HG02571 (cell line): ENCODE measurements around the gene CPPED1.
A peak's percentile ranks its signal among the peaks of the same experiment; 100 is the strongest.
"Not testable (repeated sequence)": the region's sequence is repeated elsewhere in the genome, so short reads cannot be mapped to it uniquely, and the experiment has no call there.

Source experiments
- ATAC-seq: cut with Tn5 transposase; IDR thresholded peaks from one replicate; pipeline ENCODE4 v1.9.1; 2021; ENCODE audit warnings: mild to moderate bottlenecking, moderate library complexity; ENCODE audit not compliant: unreplicated experiment

Gene CPPED1, protein sequence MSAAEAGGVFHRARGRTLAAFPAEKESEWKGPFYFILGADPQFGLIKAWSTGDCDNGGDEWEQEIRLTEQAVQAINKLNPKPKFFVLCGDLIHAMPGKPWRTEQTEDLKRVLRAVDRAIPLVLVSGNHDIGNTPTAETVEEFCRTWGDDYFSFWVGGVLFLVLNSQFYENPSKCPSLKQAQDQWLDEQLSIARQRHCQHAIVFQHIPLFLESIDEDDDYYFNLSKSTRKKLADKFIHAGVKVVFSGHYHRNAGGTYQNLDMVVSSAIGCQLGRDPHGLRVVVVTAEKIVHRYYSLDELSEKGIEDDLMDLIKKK

DNA sequence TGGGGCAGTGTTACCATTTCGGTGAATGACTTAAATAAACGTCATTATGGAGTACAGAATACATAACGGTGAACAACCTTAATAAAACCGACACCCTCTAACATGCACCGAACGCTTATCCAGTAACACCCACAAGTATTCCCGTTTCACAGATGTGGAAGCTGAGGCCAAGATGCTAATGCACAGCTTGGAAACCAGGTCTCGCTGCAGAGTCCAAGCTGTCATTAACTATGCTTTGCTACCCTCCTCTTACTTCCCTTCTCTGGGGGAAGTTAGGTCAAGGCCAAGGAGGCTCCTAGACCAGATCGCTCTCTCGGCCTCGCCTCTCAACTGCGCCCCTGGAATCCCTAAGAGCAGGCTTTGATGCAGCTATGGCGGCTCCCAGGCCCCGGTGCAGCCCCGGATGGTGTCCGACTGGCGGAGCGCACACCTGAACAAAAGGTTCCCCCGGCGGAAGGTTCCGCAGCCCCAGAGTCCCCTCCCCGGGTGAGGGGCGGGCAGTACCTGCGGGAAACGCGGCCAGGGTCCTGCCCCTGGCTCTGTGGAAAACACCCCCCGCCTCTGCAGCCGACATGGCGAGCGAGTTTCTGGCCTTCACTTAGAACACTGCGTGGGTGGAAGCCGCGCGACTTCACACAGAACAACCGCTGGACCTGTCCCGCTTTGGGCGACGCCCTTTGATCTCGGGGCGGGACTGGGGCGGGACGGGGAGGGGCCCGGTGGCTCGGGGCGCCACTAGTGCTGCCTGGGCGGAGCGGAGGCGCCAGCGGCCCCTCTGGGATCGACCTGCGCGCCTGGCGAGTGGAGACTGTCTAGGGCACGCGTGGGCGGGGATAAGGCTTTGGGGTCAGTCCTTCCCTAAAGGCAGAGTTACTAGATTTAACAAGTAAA is at the start of gene CPPED1:
Gene CPPED1, minus strand, starts transcription at position 685 of the 891 bp plus-strand sequence. Its CDS starts 111 bp downstream, at position 574.
- peak; percentile 79 for ATAC-seq

DNA sequence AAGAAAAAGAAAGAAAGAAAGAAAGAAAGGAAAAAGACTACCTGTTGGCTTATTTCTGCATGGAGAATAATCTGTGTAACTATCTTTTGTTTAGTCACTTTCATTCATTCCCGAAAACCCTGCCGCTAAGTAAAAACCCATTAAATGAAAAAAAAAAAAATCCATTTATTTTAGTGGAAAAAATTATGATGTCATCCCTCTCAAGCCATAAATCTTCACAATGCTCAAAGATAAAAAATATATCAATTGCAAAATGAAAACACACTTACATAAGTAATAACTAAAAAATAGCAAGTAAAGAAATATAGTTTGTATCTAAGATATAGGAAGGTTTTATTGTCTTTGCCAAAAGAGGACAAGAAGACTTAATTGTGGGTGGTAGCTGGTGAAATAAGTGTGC is 46.5 kb upstream of the CPPED1 start:
- no peak for ATAC-seq

DNA sequence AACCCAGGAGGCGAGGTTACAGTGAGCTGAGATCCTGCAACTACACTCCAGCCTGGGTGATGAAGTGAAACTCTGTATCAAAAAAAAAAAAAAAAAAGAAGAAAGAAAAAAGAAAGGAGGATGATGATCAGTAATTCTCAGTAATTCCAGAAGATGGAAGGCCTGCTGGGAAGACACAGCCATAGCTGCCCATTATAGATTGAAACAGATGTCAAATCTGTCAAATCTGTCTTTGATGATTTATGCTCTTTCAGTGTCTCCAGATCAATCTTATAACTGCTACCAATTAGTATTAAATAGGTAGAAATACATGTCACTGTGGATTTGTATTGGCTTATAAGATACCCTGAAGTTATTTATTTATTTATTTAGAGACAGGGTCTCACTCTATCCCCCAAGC is 42.9 kb upstream of the CPPED1 start:
- ATAC-seq: no peak

DNA sequence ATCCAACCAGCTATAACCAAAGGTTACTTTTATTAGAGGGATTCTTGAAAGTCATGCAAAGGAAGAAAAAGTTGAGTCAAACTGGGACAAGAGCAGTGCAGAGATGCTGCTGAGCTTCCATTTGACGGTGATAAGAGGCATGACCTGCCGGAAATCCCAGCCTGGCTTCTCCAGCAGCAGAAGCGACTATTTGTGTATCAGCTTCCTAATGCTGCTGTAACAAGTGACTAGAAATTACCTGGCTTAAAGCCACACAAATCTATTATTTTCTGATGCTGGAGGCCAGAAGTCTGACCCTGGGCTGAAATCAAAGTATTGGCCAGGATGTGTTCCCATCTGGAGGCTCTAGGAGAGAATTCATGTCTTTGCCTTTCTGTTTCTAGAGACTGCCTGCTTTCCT is 41.6 kb upstream of the CPPED1 start:
- ATAC-seq: no peak

DNA sequence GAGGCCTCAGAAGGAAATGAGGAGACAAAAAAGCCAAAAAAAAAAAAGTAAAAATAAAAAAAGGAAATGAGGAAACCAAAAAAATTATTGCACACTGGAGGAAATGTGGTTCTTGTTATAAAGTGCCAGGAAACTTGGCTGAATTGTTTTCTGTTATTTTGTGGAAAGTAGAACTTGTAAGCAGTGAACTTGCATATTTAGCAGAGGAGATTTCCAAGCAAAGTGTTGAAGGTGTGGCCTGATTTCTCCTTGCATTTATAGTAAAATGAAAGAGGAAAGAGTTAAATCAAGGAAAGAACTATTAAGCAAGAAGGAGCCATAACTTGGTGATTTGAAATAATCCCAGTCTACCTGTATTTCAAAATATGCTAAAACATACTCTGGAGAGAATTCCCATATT is 34.1 kb upstream of the CPPED1 start:
- ATAC-seq: no peak

DNA sequence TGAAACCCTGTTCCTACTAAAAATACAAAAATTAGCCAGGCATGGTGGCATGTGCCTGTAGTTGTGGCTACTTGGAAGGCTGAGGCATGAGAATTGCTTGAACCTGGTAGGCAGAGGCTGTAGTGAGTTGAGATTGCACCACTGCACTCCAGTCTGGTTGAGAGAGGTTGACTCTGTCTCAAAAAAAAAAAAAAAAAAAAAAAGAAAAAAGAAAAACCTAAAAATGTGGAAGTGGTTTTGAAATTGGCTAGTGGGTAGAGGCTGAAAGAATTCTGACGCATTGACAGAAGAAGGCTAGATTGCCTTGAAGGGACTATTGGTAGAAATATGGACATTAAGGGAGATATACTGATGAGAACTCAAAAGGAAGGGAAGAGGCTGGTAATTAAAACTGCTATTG is 33.6 kb upstream of the CPPED1 start:
- ATAC-seq: no peak

DNA sequence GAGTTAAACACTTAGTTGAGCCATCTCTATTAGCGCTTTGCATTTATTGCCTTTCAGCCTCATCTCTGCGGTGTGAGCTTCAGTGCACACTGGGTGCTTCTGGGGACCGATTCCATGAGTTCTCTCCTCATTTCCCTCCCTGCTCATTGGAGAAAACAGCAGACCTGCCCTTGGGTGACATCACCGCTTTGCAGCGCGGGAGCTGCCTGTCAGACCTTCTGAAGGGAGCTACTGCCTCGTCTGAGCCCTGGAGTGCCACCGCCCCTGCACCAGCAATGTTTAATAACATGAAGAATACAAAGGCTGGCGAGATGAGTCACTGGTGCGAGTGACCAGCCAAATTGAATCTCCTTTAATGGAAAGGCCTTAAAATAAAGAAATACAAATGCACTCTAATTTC is 30.2 kb upstream of the CPPED1 start:
- ATAC-seq: no peak

DNA sequence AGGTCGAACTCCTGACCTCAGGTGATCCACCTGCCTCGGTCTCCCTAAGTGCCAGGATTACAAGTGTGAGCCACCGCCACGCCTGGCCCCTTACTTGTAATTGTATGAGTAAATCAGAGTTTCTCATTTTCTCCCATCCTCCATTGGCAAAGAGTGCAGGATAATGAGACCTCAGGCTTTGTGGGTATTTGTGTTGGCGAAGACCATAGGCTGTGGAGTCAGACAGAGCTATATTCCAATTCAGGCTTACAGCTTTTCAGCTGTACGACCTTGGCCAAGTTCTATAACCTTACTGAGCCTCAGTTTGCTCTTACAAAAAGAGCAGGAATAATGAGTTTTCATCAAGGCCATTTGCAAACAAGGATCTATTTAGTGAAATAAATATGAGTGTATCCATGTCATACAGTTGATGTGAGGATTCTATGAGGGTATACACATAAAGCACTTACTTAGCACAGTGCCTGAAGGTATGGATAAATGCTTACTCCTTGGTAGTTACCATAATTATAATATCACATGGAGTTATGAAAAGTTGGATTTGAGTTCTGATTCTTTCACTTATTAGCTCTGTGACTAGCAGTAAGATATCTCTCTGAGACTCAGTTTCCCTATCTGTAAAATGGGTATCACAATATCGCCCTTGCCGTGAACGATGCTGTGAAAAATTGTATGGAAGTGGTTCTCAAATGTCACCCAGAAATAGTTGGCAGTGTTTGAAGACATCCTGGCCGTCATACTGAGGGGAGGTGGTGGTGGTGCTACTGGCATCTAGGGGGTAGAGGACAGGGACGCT is 25.6 kb upstream of the CPPED1 start:
- no peak for ATAC-seq

DNA sequence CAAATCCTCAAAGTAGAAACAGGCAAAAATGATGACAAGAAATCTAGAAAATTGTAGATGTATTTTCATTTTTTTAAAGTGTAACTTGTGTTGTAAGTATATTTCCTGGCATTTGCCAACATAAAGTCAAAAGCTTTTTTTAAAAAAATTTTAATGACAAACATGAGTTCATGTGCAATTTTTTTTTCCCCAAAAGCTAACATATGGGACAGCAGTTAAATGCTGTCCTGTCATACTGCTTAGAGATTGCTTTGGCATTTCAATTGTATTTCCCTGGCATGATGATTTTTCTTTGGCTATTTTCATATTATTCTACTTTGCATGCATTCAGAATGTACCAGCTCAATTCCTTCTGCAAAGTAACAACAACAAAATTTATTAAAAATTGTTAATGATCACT is 24.5 kb upstream of the CPPED1 start:
- ATAC-seq: no peak

DNA sequence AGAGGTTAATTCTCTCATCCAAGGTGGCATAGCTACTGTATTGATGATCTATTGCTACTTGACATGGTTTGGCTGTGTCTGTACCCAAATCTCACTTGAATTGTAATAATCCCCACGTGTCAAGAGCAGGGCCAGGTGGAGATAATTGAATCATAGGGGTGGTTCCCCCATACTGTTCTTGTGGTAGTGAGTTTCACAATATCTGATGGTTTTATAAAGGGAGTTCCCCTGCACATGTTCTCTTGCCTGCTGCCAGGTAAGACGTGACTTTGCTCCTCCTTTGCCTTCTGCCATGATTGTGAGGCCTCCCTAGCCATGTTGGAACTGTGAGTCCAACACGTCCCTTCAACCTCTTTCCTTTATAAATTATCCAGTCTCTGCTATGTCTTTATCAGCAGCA is 22.9 kb upstream of the CPPED1 start:
- ATAC-seq: no peak

DNA sequence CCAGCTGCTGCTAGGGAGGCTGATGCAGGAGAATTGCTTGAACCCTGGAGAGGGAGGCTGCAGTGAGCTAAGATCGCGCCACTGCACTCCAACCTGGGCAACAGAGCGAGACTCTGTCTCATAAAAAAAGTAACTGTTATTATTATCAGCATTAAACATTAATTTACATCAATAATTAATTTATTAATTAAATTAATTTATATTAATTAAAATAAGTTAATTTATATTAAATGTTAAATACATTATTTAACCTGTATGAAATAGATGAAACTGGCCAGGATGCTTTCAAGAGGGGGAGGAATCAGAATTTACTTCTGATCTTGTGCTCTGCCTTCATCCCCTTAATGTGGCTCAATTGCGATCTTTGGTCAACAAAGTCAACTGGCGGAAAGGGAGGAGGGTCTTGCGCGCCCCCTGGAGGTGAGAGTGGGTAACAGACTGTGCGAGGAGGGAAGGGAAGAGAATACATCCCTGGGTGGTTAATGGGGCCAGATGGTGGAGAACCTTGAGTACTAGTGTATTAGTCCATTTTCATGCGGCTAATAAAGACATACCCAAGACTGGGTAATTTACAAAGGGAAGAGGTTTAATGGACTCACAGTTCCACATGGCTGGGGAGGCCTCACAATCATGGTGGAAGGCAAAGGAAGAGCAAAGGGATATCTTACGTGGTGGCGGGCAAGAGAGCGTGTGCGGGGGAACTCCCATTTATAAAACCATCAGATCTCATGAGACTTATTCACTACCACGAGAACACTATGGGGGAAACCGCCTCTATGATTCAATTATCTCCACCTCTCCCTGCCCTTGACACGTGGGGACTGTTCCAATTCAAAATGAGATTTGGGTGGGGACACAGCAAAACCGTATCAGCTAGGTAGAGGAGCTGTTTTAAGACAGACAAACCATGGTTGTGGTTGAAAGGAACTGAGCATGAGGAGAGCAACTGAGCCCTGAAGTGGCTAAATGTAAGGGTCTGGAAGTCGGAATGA is 15.7 kb upstream of the CPPED1 start:
- ATAC-seq: no peak

DNA sequence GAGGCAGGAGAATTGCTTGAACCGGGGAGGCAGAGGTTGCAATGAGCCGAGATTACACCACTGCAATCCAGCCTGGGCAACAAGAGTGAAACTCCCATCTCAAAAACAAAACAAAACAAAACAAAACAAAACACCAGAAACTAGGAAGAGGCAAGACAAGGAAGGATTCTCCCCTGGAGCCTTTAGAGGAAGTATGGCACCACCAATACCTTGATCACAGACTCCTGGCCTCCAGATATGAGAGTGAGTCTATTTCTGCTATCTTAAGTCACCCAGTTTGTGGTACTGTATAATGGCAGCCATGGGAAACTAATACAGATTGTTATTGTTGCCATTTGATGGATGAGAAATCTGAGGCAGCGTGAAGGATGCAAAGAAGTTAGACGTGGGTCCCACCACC is 14.6 kb upstream of the CPPED1 start:
- ATAC-seq: no peak

DNA sequence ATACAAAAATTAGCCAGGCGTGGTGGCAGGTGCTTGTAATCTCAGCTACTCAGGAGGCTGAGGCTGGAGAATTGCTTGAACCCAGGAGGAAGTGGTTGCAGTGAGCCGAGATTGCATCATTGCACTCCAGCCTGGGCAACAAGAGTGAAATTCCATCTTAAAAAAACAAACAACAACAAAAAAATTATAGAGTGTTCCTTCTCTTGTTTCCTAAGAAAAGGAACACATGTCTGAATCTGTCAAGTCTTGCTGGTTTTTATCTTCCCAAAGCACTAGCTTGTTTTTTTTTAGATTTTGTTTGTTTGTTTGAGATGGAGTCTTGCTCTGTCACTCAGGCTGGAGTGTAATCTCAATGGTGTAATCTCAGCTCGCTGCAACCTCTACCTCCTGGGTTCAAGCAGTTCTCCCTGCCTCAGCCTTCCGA is 13.1 kb upstream of the CPPED1 start:
- ATAC-seq: not testable (repeated sequence)

DNA sequence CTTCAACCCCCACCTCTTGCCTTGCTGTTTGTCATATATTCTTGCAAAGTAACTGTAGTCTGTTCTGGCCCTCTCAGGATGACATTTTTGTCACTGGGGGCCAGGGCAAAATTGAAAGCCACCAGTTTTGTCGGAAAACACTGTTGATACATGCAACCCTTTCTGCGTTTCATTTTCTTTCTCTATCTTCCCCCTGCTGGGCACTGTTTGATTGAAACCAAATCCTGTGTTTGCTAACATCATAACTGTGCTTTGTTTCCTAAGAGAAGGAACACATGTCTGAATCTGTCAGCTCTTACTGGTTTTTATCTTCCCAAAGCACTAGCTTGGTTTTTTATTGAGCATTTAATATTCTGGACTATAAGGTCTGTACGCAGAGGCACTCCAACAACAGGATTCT is 11.7 kb upstream of the CPPED1 start:
- no peak for ATAC-seq

DNA sequence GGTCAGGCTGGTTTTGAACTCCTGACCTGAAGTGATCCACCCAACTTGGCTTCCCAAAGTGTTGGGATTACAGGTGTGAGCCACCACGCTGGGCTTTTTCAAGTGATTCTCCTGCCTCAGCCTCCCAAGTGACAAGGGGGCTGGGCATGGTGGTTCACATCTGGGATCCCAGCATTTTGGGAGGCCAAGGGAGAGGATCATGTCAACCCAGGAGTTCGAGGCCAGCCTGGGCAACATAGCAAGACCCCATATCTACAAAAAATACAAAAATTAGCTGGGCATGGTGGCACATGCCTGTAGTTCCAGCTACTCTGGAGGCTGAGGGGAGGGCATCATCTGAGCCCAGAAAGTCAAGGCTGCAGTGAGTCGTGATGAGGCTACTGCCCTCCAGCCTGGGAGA is 10.0 kb upstream of the CPPED1 start:
- not testable (repeated sequence) for ATAC-seq

DNA sequence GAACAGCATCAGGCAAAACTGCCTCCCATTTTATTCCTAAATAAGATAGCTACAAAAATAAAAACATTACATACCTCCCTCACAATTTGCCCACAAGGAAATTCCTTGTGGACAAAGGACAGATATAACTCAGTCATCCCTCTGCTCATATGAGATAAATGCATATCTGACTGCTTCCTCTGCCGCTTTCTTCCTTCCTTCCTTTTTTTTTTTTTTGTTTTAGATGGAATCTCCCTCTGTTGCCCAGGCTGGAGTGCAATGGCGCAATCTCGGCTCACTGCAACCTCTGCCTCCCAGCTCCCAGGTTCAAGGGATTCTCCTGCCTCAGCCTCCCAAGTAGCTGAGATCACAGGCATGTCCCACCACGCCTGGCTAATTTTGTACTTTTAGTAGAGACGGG is 9.6 kb upstream of the CPPED1 start:
- not testable (repeated sequence) for ATAC-seq

DNA sequence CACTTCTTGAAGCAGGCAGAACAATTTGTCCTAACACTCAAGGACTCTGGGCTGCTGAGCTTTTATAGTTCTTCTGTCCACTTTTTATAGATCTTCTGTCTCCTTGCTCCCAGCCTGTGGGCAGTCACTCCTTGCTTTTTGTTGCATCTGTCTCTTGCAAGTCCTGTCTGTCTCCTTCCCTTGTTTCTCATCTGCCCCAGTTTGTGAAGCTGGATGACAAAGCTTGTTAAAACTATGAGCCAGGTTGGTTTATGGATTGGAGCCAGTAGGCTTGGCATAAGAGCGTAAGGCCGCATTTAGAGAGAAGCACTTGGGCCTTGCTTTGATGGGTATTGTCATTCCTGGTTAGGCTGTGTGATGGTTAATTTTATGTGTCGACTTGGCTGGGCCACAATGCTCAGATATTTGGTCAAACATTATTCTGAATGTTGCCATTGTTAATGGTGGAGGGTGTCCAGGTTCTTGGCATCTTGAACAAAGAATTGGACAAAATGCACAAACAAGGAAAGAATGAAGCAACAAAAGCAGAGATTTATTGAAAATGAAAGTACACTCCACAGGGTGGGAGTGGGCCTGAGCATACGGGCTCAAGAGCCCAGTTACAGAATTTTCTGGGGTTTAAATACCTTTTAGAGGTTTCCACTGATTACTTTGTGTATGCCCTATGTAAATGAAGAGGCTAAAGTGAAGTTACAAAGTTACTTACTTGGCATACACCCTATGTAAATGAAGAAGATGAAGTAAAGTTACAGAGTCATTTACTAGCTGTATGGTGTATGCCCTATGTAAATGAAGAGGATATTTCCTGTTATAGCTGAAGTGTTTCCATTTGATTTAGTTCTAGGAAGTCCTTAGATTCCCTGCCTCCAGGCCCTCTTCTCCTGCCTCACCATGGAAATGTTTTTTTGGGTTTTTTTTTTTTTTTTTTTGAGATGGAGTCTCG is 8.0 kb upstream of the CPPED1 start:
- ATAC-seq: no peak

DNA sequence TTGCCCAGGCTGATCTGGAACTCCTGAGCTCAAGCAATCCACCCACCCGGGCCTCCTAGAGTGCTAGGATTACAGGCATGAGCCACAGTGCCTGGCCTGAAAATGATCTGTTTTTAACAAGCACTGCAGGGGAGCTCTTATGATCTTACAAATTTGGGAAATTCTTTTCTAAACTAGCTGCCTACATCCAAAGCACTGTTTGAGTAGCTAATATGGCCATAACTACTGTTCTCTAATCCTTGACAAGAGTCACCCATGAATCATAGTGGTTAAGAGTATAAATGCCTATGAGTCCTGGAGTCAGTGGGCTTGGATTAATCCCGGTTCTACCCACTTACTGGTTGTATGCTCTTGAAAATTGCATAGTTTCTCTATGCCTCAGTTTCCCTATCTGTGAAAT is 1.4 kb upstream of the CPPED1 start:
- no peak for ATAC-seq

DNA sequence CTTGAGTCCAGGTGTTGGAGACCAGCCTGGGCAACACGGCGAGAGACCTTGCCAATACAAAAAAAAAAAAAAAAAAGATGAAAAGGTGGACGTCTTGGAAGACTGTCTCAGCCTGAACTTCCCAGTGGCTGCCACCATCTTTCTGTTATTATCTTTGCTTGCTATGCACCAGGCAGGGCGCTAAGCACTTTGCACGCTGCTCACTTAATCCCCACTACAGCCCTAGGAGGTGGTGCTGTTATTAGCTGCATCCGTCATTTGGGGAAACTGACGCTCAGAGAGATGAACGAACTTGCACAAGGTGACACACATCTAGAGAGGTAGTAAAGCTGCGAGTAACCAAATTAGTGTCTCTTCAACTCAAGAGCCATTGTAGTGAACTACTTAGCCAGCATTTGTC is 708 bp upstream of the CPPED1 start:
- no peak for ATAC-seq
